K562 treated with DMSO at 1 percent for 24 hours (cell line): ENCODE measurements around the gene PPP1R10. TPM values are rescaled to one million over a fixed set of nuclear protein-coding genes. Genes with fewer than 3 reads are reported as not detected.

ENCODE experiments used
- total RNA-seq: library from RNA; unstranded; fragments of 300-600 nt; gene quantifications from 2 replicates; pipeline ENCODE4 v1.2.3, GENCODE V29; 2022; ENCODE audit warnings: low read depth; ENCODE audit not compliant: insufficient read depth

The PPP1R10 gene
- total RNA-seq: 26.3 and 30.3 TPM in 2 replicates

GRCh38 chr6:30616811-30617564 is at the start of gene PPP1R10:
TSS of gene PPP1R10 (minus strand) at chr6:30617243. CDS start at chr6:30609944, 7,299 bp downstream.

DNA sequence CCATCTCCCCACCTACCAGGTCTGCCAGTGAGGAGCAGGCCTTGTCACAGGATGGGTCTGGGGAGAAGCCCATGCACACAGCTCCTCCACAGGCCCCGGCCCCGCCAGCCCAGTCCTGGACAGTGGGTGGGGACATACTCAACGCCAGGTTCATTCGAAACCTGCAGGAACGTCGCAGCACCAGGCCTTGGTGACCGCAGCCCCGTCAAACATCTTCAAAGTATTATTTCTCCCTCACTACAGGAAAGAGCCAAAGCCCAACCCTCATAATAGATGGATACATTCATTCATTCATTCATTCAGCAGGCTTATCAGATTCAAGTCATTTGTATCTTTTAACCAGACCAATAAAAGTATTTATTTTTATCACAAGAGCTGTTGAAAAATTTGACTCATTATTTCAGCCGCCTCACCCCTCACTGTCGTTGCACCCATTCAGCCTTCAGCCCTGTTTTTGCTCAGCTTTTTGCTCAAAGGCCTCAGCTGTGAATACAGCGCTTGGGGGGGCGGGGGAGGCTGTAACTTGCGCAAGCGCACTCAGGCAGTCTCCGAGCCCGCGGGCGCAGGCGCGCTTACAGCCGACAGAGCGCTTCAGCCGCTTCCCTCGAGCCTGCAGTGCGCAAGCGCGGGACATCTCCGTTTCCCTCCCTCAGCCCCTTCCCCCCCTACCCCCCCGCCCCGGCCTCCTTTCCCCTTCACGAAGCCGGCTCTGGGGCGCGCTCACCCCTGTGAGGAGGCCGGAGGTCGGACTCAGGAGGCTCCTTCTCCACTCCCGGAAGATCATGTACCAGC is 29.6 kb upstream of the PPP1R10 start, which contains the start of gene C6orf136:
C6orf136 (plus strand) TSS at position 684 of the 792 bp plus-strand sequence; CDS start at position 783, 99 bp downstream.

GRCh38 chr6:30626484-30627366 is 9.7 kb upstream of the PPP1R10 start, which contains the start of gene ATAT1:
TSS of gene ATAT1 (plus strand) at chr6:30626874.

DNA sequence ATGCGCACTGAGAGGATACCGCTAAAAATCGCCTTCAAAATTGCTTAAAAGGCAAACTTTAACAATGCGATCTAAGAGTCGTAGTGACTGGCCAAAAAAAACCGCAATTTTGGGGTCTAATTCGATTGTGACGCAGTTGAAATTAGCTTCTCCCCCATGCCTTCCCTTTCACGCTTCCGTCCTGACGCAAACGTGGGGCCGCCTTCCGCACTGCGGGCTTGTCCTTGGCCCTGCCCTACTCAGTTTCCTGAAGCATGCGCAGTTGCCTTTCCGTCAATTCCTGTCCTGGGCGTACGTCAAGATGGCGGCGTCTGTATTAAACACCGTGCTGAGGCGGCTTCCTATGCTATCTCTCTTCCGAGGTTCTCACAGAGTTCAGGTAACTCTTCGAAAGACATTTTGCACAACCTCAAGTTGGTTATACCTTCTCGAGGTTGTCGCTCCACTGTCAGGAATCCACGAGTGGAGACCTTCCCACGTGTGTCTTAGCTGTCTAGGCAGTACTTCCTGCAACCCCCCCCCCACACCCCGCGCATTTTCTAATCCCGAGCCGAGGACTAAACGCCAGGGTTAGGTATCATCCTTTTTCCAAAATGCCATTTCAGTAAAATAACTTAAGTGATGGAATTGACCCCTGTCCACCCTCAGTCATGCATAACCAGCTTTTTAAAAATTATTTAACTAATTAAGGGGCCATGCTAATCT is 674 bp upstream of the PPP1R10 start, which contains the start of gene MRPS18B:
MRPS18B (plus strand) TSS at position 276 of the 705 bp plus-strand sequence; CDS start at position 302, 26 bp downstream.

GRCh38 chr6:30571075-30571761 is 45.8 kb downstream of the PPP1R10 start, which contains the start of gene ABCF1:
TSS of gene ABCF1 (plus strand) at chr6:30571442. CDS start at chr6:30571488, 46 bp downstream.

DNA sequence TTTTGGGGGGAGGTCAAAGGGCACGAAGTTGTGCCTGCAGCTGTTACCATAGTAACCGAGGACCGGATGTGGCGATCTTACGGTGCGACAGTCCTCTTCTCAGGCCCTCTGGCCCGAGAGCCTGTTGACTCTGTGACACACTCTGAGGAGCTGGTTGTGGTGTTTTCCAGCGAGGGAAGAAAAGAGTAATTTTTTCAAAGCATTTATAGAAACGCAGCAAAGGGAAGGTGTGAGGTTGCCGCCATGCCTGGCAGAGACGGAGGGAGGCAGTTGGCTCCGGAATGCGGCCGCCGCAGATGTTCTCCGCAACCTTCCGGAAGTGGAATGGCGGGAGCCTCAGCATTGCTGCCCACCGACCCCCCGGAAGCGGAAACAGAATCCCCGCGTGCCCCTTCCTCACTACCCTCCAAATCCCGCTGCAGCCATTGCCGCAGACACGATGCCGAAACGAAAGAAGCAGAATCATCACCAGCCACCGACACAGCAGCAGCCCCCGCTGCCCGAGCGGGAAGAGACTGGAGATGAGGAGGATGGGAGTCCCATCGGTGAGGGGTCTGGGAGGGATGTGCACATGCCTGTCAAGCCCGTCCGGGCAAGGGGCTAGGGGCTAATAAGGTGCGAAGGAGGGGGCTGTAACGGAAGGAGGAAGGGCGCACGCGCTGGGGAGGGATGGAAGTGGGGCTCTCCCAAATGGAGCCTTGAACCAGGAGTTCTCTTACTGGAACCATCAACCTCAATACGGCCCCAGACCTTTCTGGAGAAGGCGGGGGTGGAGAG is 59.9 kb downstream of the PPP1R10 start, which contains the start of gene PRR3:
PRR3 (plus strand) TSS at position 390 of the 777 bp plus-strand sequence; CDS start at position 440, 50 bp downstream.

GRCh38 chr6:30556066-30556905 is 60.8 kb downstream of the PPP1R10 start, which contains the start of gene GNL1:
TSS of gene GNL1 (minus strand) at chr6:30556489. CDS start at chr6:30556203, 286 bp downstream.

Other genes starting within 250 kb of the PPP1R10 start
- gene HLA-E, start 127.7 kb downstream of the PPP1R10 start, total RNA-seq: 146 and 147 TPM in 2 replicates
- 76.2 and 79.9 TPM in 2 replicates for gene GNL1, start 60.8 kb downstream of the PPP1R10 start, total RNA-seq
- 14.6 and 16.6 TPM in 2 replicates for gene PRR3, start 59.9 kb downstream of the PPP1R10 start, total RNA-seq
- 119 and 123 TPM in 2 replicates for gene ABCF1, start 45.8 kb downstream of the PPP1R10 start, total RNA-seq
- 89.5 and 94.7 TPM in 2 replicates for gene MRPS18B, start 597 bp upstream of the PPP1R10 start, total RNA-seq
- gene ATAT1, start 9.6 kb upstream of the PPP1R10 start, total RNA-seq: 1.4 and 2.2 TPM in 2 replicates
- gene C6orf136, start 29.9 kb upstream of the PPP1R10 start, total RNA-seq: 37.5 and 39.4 TPM in 2 replicates
- 65.7 and 68.2 TPM in 2 replicates for gene DHX16, start 55.8 kb upstream of the PPP1R10 start, total RNA-seq
- gene PPP1R18, start 69.4 kb upstream of the PPP1R10 start, total RNA-seq: 145 and 155 TPM in 2 replicates
- gene NRM, start 73.7 kb upstream of the PPP1R10 start, total RNA-seq: 30.7 and 32.7 TPM in 2 replicates
- 64.8 and 67.6 TPM in 2 replicates for gene MDC1, start 100.0 kb upstream of the PPP1R10 start, total RNA-seq
- 1,630 and 1,662 TPM in 2 replicates for gene TUBB, start 103.1 kb upstream of the PPP1R10 start, total RNA-seq
- 309 and 334 TPM in 2 replicates for gene FLOT1, start 125.4 kb upstream of the PPP1R10 start, total RNA-seq
- gene IER3, start 127.3 kb upstream of the PPP1R10 start, total RNA-seq: 187 and 201 TPM in 2 replicates